H1 (cell line): Measurements from ENCODE around the gene FARS2. TPM values are rescaled to one million over a fixed set of nuclear protein-coding genes. Genes with fewer than 3 reads are reported as not detected.

ENCODE experiments used
- CTCF ChIA-PET: fragments of 300-600 bp; sonication (Branson Sonifier 250); formaldehyde crosslinking; loops from one replicate; lab custom pipeline; 2021; ENCODE audit not compliant: partially characterized antibody; lab: Charles Lee
- POLR2A ChIA-PET: fragments of 300-600 bp; sonication (Branson Sonifier 250); formaldehyde crosslinking; loops from one replicate; lab custom pipeline; 2021; ENCODE audit warnings: inconsistent platforms; ENCODE audit not compliant: partially characterized antibody; lab: Charles Lee
- DNase-seq, 2 experiments: peaks; one replicate each; pipeline versions ENCODE4 v3.0.0 to v3.0.0-alpha.2; 2010 to 2022; ENCODE audit warnings: low spot score in 2 of 2, low read depth in 1 of 2, mixed read lengths in 1 of 2
- FAIRE-seq: peaks from 2 replicates; lab custom pipeline; 2011; peaks lifted over from hg19 to GRCh38; lab: Jason Lieb, UNC
- H2AFZ ChIP-seq: 2 replicates; pipeline ENCODE4 v1.8.1; 2012; ENCODE audit warnings: low read length, inconsistent platforms
- H2AK5ac ChIP-seq: 2 replicates; pipeline ENCODE4 v1.6.1; 2013; ENCODE audit warnings: low read depth, low read length
- H2BK120ac ChIP-seq: replicated peaks from 2 replicates; pipeline ENCODE3; 2013; ENCODE audit warnings: low read depth, low read length, inconsistent platforms
- H2BK12ac ChIP-seq: 2 replicates; pipeline ENCODE4 v1.6.1; 2013; ENCODE audit warnings: low read depth, low read length
- H2BK15ac ChIP-seq: 2 replicates; pipeline ENCODE4 v1.6.1; 2013; ENCODE audit warnings: low read length
- H2BK20ac ChIP-seq: 2 replicates; pipeline ENCODE4 v1.6.1; 2013; ENCODE audit warnings: low read length
- H2BK5ac ChIP-seq: 2 replicates; pipeline ENCODE4 v1.6.1; 2013; ENCODE audit warnings: low read depth, low read length
- H3K14ac ChIP-seq: 2 replicates; pipeline ENCODE4 v1.6.1; 2013; ENCODE audit warnings: inconsistent platforms; ENCODE audit not compliant: insufficient read length
- H3K18ac ChIP-seq: 2 replicates; pipeline ENCODE4 v1.6.1; 2013; ENCODE audit warnings: low read length; ENCODE audit errors: extremely low read depth
- H3K23ac ChIP-seq: 2 replicates; pipeline ENCODE4 v1.6.1; 2013; ENCODE audit warnings: inconsistent platforms; ENCODE audit not compliant: insufficient read length
- H3K23me2 ChIP-seq: 2 replicates; pipeline ENCODE4 v1.6.1; 2013; ENCODE audit warnings: low read depth, low read length
- H3K27ac ChIP-seq: 2 replicates; pipeline ENCODE4 v1.6.1; 2011; ENCODE audit warnings: low read depth, low read length, inconsistent platforms
- H3K27me3 ChIP-seq, 4 experiments: replicated peaks in 1 of 4; 1 replicate in 1 of 4; 2 replicates in 3 of 4; pipeline versions ENCODE4 v1.6.1 to v1.8.1; 2011 to 2013; ENCODE audit warnings: low read length in 3 of 4, mild to moderate bottlenecking in 3 of 4, inconsistent platforms in 2 of 4, mixed read lengths in 2 of 4, moderate library complexity in 1 of 4; ENCODE audit not compliant: control insufficient read depth in 3 of 4, insufficient read depth in 3 of 4; ENCODE audit errors: extremely low read depth in 1 of 4
- H3K36me3 ChIP-seq, 4 experiments: 2 replicates each; pipeline versions ENCODE4 v1.6.1 to v1.8.1; 2011 to 2013; ENCODE audit warnings: mild to moderate bottlenecking in 4 of 4, low read length in 3 of 4, moderate library complexity in 2 of 4, control low read depth in 1 of 4, inconsistent platforms in 1 of 4; ENCODE audit not compliant: insufficient read depth in 4 of 4, control insufficient read depth in 2 of 4
- H3K4ac ChIP-seq: replicated peaks from 2 replicates; pipeline ENCODE3; 2013; ENCODE audit warnings: low read length, low read depth, mixed read lengths, inconsistent platforms; ENCODE audit not compliant: insufficient read length
- H3K4me1 ChIP-seq, 4 experiments: replicated peaks in 1 of 4; 1 replicate in 1 of 4; 2 replicates in 3 of 4; pipeline versions ENCODE4 v1.6.1 to v1.8.1; 2011 to 2013; ENCODE audit warnings: low read length in 3 of 4, inconsistent platforms in 2 of 4, mixed read lengths in 1 of 4; ENCODE audit not compliant: insufficient read depth in 4 of 4, control insufficient read depth in 3 of 4
- H3K4me2 ChIP-seq, 2 experiments: 2 replicates each; pipeline versions ENCODE4 v1.6.1 to v1.8.1; 2011 to 2013; ENCODE audit warnings: low read depth in 2 of 2, low read length in 2 of 2, control low read depth in 1 of 2, inconsistent platforms in 1 of 2, mild to moderate bottlenecking in 1 of 2; ENCODE audit not compliant: insufficient read depth in 1 of 2
- H3K4me3 ChIP-seq, 4 experiments: fragments of 200-600, 300-600 bp in 1 of 4; sonication (generic), shearing (Covaris generic), sonication (Bioruptor Twin) in 1 of 4; 2 replicates each; pipeline versions ENCODE4 v1.5.1 to v1.8.1; 2011 to 2016; ENCODE audit warnings: low read length in 4 of 4, low read depth in 3 of 4, control low read depth in 2 of 4, inconsistent platforms in 2 of 4, mild to moderate bottlenecking in 2 of 4, mixed read lengths in 1 of 4, moderate library complexity in 1 of 4; ENCODE audit not compliant: insufficient read depth in 2 of 4; ENCODE audit errors: extremely low read depth in 1 of 4
- H3K56ac ChIP-seq: replicated peaks from 2 replicates; pipeline ENCODE3; 2013; ENCODE audit warnings: low read depth, mild to moderate bottlenecking, mixed read lengths, low read length, inconsistent platforms; ENCODE audit not compliant: insufficient read length
- H3K79me1 ChIP-seq: 2 replicates; pipeline ENCODE4 v1.6.1; 2013; ENCODE audit warnings: low read depth, low read length, control low read depth
- H3K79me2 ChIP-seq, 2 experiments: 2 replicates each; pipeline versions ENCODE4 v1.6.1 to v1.8.1; 2012 to 2013; ENCODE audit warnings: low read length in 2 of 2, mild to moderate bottlenecking in 2 of 2, inconsistent platforms in 1 of 2; ENCODE audit not compliant: insufficient read depth in 2 of 2, control insufficient read depth in 1 of 2
- H3K9ac ChIP-seq, 4 experiments: replicated peaks in 1 of 4; 1 replicate in 1 of 4; 2 replicates in 3 of 4; pipeline versions ENCODE4 v1.6.1 to v1.8.1; 2011 to 2013; ENCODE audit warnings: low read depth in 3 of 4, low read length in 3 of 4, control low read depth in 2 of 4, mild to moderate bottlenecking in 2 of 4, moderate library complexity in 2 of 4, inconsistent platforms in 1 of 4; ENCODE audit errors: extremely low read depth in 1 of 4
- H3K9me3 ChIP-seq, 2 experiments: 2 replicates each; pipeline versions ENCODE4 v1.6.1 to v1.8.1; 2012 to 2013; ENCODE audit warnings: mild to moderate bottlenecking in 2 of 2, moderate library complexity in 2 of 2, control low read depth in 1 of 2, inconsistent platforms in 1 of 2, low read depth in 1 of 2, low read length in 1 of 2, mixed read lengths in 1 of 2; ENCODE audit not compliant: insufficient read depth in 2 of 2
- H4K20me1 ChIP-seq, 2 experiments: replicated peaks in 1 of 2; 2 replicates each; pipeline versions ENCODE3 to v1.8.1; 2011 to 2013; ENCODE audit warnings: inconsistent platforms in 2 of 2, low read length in 2 of 2, mild to moderate bottlenecking in 1 of 2; ENCODE audit not compliant: insufficient read depth in 2 of 2, control insufficient read depth in 1 of 2
- H4K5ac ChIP-seq: 2 replicates; pipeline ENCODE4 v1.6.1; 2013; ENCODE audit warnings: low read length, low read depth, mixed read lengths, inconsistent platforms; ENCODE audit not compliant: insufficient read length
- H4K8ac ChIP-seq: 2 replicates; pipeline ENCODE4 v1.8.0; 2013; ENCODE audit warnings: mild to moderate bottlenecking, moderate library complexity, low read length, inconsistent platforms; ENCODE audit not compliant: insufficient read depth; ENCODE audit errors: extremely low read depth
- H4K91ac ChIP-seq: replicated peaks from 2 replicates; pipeline ENCODE3; 2013; ENCODE audit warnings: low read length, mixed read lengths, inconsistent platforms; ENCODE audit not compliant: insufficient read length
- MAFK ChIP-seq: IDR thresholded peaks from 2 replicates; pipeline ENCODE4 v1.6.1; 2012; ENCODE audit warnings: low read depth, mild to moderate bottlenecking, improper control_type of control experiment, low read length
- SUZ12 ChIP-seq: fragments of 200-600 bp; sonication (generic); IDR thresholded peaks from 2 replicates; pipeline ENCODE4 v1.6.1; 2012; ENCODE audit warnings: mild to moderate bottlenecking, inconsistent platforms, low read length, moderate library complexity, mixed read lengths
- WGBS, 2 experiments: shearing (Covaris generic) in 1 of 2; methylation state at CpG; one replicate each; pipeline versions ENCODE4 v1.1.6 to v1.1.7; 2013 to 2015; ENCODE audit warnings: low lambda C conversion rate in 2 of 2, mixed read lengths in 2 of 2, inconsistent platforms in 1 of 2, low coverage in 1 of 2, missing lambda C conversion rate in 1 of 2; ENCODE audit not compliant: insufficient replicate concordance in 2 of 2, insufficient coverage in 1 of 2, insufficient read length in 1 of 2; ENCODE audit errors: extremely low coverage in 1 of 2, missing lambda C conversion rate in 1 of 2; 5-methylcytosine and 5-hydroxymethylcytosine counted together
- polyA plus RNA-seq, 7 experiments: library from polyadenylated mRNA; depleted of rRNA in 3 of 7; stranded (reverse) in 5 of 7; unstranded in 2 of 7; fragments of >200 nt in 5 of 7; fragments of 200-250 nt in 2 of 7; gene quantifications; 1 replicate in 5 of 7; 2 replicates in 1 of 7; 4 replicates in 1 of 7; pipeline versions ENCODE4 v1.2.1 to v1.2.3, GENCODE V29; 2011 to 2013; ENCODE audit warnings: missing spikeins in 2 of 7, mixed read lengths in 2 of 7
- total RNA-seq: library from RNA; stranded (reverse); fragmentation: NEBNext Ultra II Directional; extraction: Animal tissue kit (Norgen Biotek cat#: 25700); gene quantifications from 2 replicates; pipeline ENCODE4 v1.2.1, GENCODE V29; 2021

FARS2 gene
- total and polyA plus RNA-seq, 2 of the 8 experiments (the other 6 are each of a cell fraction or from before 2014, with no cell fraction given) = 11.7 to 14.4 TPM

DNA sequence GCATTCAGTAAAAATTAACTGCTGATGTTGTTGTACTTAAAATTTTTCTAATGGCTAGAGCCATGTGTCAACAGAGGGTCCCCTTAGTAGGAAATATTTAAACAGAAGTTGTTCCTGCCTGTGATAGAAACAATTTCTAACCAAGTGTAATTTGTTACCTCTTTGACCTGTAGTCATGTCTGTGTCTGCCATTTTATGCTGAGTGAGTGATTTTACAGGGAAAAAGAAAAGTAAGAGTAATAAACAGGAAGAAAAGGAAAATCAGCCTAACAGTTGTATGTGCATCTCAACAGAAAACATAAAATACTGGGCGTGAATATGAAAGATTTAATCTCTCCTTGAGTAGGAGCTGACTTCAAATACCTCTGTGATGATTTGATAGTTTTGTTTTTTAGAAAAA lies 172.0 kb downstream of the FARS2 start:
- H3K9me3 ChIP-seq = no peaks in the 10 kb centered on the region
- ChIA-PET POLR2A (no interaction called here), CTCF (interaction anchor here (0.6 to 2.2 kb wide), 5 partner anchors 11 to 490 kb away, joined by 3 to 11 read pairs (median 4); no protein-coding TSS in a partner anchor)
- H2BK20ac ChIP-seq = no peak overlapping the region
- no peak overlapping the region for H2AFZ ChIP-seq
- 100% methylated on average over 1 of the region's 1 CpG; no CpG with 5 or more reads in 1 of the 2 experiments for WGBS, 2 experiments
- no peak for FAIRE-seq
- H3K56ac ChIP-seq = no peak overlapping the region
- H4K20me1 ChIP-seq = no peaks in the 10 kb centered on the region
- no peak overlapping the region for H3K4me3 ChIP-seq
- H3K36me3 ChIP-seq = no peaks in the 10 kb centered on the region
- TF ChIP-seq SUZ12 = no peak
- TF ChIP-seq MAFK = peak; percentile 31; the same call in 1 of the 2 replicates
- H3K79me1 ChIP-seq = no peaks in the 10 kb centered on the region; the same call in 1 of the 2 replicates
- no peak overlapping the region for H4K91ac ChIP-seq
- H2BK120ac ChIP-seq = no peak overlapping the region
- no peak overlapping the region for H3K9ac ChIP-seq
- H3K27me3 ChIP-seq = no peaks in the 10 kb centered on the region
- no peak overlapping the region for H4K5ac ChIP-seq
- no peak overlapping the region for H3K4me2 ChIP-seq
- no peak overlapping the region for H3K18ac ChIP-seq
- H3K79me2 ChIP-seq = no peaks in the 10 kb centered on the region
- H4K8ac ChIP-seq = no peak overlapping the region
- no peak overlapping the region for H3K14ac ChIP-seq
- H2AK5ac ChIP-seq = no peak overlapping the region
- no peak overlapping the region for H3K27ac ChIP-seq
- H2BK12ac ChIP-seq = no peak overlapping the region
- H3K4me1 ChIP-seq = peaks cover 0 to 4% (median 0%) of the 10 kb centered on the region in 4 experiments; a peak in 2 of 7 replicates
- H3K4ac ChIP-seq = no peak overlapping the region
- H3K23me2 ChIP-seq = no peaks in the 10 kb centered on the region
- H2BK15ac ChIP-seq = no peak overlapping the region
- H2BK5ac ChIP-seq = no peak overlapping the region
- DNase-seq = no peak
- no peak overlapping the region for H3K23ac ChIP-seq
